ENCODE data around the gene LRCOL1.

The LRCOL1 gene

GRCh38 chr12:132581348-132582057, 28.9 kb downstream of the LRCOL1 start:
- H4K20me1 ChIP-seq: peaks cover 0 to 92% (median 67%) of the 10 kb centered on the region in 11 experiments; a peak in 17 of 22 replicates
- H3K27ac ChIP-seq: no peak overlapping the region
- H3K9ac ChIP-seq: no peak overlapping the region
- no peaks in the 10 kb centered on the region for H3K4me1 ChIP-seq
- H3K27me3 ChIP-seq: no peaks in the 10 kb centered on the region
- TF ChIP-seq Cebpa-rat (IDR thresholded peaks at IDR 0.05): no peak
- H3K4me3 ChIP-seq: no peak overlapping the region
- H3K9me3 ChIP-seq (replicated peaks in 1 of 11): no peaks in the 10 kb centered on the region
- H3K4me2 ChIP-seq: no peak overlapping the region
- peaks cover 45 to 81% (median 73%) of the 10 kb centered on the region in 11 experiments for H3K36me3 ChIP-seq

DNA sequence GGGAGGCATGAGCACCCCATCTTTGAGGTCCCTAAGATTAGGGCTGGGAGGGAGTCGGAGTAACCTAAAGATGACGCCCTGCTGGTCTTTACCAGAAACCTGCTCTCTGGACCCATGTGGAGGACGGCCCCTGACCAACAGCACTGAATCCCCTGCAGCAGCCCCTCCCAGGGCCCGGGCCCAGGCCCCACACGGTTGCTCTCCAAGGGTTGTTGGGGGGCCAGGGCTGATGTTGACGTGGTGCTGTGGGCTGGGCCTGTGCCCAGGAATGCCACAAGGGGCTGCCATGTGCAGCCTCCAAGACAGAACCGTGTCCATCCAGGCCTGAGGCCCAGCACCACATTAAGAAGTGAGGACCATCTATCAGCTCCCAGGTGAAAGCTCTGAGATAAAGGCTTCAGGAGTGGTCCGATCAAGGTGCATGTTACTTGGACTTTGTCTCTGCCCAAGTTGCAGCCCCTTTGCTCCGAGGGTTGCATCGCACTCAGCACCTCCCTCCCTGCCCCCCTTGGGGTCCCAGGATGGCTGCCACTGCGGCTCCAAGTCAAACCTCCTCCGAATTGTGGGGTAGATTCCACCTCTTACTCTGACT, 29.6 kb downstream of the LRCOL1 start:
- H3K36me3 ChIP-seq: peaks cover 52 to 88% (median 79%) of the 10 kb centered on the region in 11 experiments
- no peaks in the 10 kb centered on the region for H3K4me1 ChIP-seq
- H3K27ac ChIP-seq: no peak overlapping the region
- peaks cover 0 to 98% (median 72%) of the 10 kb centered on the region in 11 experiments; a peak in 17 of 22 replicates for H4K20me1 ChIP-seq
- no peaks in the 10 kb centered on the region for H3K9me3 ChIP-seq (replicated peaks in 1 of 11)
- H3K9ac ChIP-seq: 0 out of 22 replicates have a peak overlapping the region, but pooled peaks of 1 of the 11 experiments have one; percentile 8
- TF ChIP-seq Cebpa-rat (IDR thresholded peaks at IDR 0.05): no peak
- H3K27me3 ChIP-seq: no peaks in the 10 kb centered on the region
- no peak overlapping the region for H3K4me3 ChIP-seq
- H3K4me2 ChIP-seq: no peak overlapping the region

DNA sequence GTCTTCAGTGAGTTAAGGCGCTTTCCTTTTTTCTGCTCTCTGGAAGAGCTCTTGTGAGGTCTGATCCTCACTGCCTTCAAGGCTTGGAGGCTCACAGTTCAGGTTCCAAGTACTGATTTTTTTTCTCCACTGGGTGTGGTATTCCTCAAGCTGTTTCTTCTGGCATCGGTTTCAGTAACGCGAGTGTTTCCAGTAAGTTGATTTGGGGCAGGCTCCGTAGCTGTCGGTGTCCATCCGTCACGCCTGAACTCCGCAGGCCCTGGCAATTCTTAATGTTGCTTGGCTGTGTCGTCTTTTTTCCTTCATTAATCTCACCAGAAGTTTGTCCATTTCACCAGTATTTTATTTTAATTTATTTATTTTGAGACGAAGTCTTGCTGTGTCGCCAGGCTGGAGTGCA, 30.6 kb downstream of the LRCOL1 start:
- Histone ChIP-seq H3K9me3 (replicated peaks in 1 of 11) (no peaks in the 10 kb centered on the region), H4K20me1 (peaks cover 0 to 98% (median 76%) of the 10 kb centered on the region in 11 experiments; a peak in 17 of 22 replicates), H3K27ac (no peak overlapping the region), H3K36me3 (peaks cover 60 to 95% (median 88%) of the 10 kb centered on the region in 11 experiments), H3K4me3 (no peak overlapping the region), H3K9ac (no peak overlapping the region), H3K27me3 (no peaks in the 10 kb centered on the region), H3K4me2 (no peak overlapping the region), H3K4me1 (no peaks in the 10 kb centered on the region)
- TF ChIP-seq Cebpa-rat (IDR thresholded peaks at IDR 0.05): no peak

DNA sequence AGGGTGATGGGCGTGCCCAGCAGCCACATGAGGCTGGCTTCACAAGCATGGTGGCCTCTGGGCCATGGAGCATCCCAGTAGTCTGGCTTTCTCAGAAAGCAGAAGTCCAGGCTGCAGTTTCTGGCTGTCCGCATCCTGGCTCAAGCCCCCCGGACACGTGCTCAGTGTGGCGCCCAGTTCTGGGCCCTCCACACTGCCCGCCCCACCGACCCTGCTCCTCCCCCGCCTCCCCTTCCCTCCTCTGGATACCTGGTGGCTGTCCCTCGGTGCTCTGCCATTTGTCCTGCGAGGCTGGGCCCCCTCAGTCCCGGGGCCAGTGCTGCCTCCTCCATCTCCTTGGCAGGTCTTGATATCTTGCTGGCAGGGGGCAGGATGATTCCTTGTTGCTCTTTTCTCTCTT, 31.6 kb downstream of the LRCOL1 start:
- H4K20me1 ChIP-seq: peaks cover 0 to 98% (median 76%) of the 10 kb centered on the region in 11 experiments; a peak in 17 of 22 replicates
- H3K4me2 ChIP-seq: no peak overlapping the region
- no peak overlapping the region for H3K27ac ChIP-seq
- H3K4me1 ChIP-seq: no peaks in the 10 kb centered on the region
- TF ChIP-seq Cebpa-rat (IDR thresholded peaks at IDR 0.05): no peak
- peaks cover 67 to 96% (median 94%) of the 10 kb centered on the region in 11 experiments for H3K36me3 ChIP-seq
- H3K9ac ChIP-seq: no peak overlapping the region
- no peak overlapping the region for H3K4me3 ChIP-seq
- H3K27me3 ChIP-seq: no peaks in the 10 kb centered on the region
- H3K9me3 ChIP-seq (replicated peaks in 1 of 11): no peaks in the 10 kb centered on the region

DNA sequence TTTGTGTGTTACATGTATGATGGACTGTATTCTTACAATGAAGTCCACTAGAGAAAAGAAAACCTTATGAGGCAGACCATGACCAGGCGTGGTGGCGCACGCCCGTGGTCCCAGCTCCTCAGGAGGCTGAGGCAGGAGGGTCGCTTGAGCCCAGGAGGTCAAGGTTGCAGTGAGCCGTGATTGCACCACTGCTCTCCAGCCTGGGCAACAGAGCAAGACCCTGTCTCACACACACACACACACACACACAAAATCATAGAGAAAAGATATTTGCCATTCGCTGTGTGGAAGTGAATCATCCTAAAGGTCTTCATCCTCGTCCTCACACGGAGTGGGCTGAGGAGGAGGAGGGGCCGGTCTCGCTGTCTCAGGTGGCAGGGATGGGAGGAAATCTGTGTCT, 32.3 kb downstream of the LRCOL1 start:
- H3K9me3 ChIP-seq (replicated peaks in 1 of 11): no peaks in the 10 kb centered on the region
- H3K27ac ChIP-seq: no peak overlapping the region
- no peaks in the 10 kb centered on the region for H3K4me1 ChIP-seq
- no peak for TF ChIP-seq Cebpa-rat (IDR thresholded peaks at IDR 0.05)
- no peak overlapping the region for H3K4me2 ChIP-seq
- peaks cover 0 to 98% (median 80%) of the 10 kb centered on the region in 11 experiments; a peak in 17 of 22 replicates for H4K20me1 ChIP-seq
- H3K27me3 ChIP-seq: no peaks in the 10 kb centered on the region
- peaks cover 71 to 98% (median 97%) of the 10 kb centered on the region in 11 experiments for H3K36me3 ChIP-seq
- no peak overlapping the region for H3K9ac ChIP-seq
- no peak overlapping the region for H3K4me3 ChIP-seq

- Histone ChIP-seq H3K4me1 (no peaks in the 10 kb centered on the region), H4K20me1 (peaks cover 0 to 98% (median 80%) of the 10 kb centered on the region in 11 experiments; a peak in 18 of 22 replicates), H3K4me3 (no peak overlapping the region), H3K27ac (no peak overlapping the region), H3K36me3 (peaks cover 72 to 98% (median 97%) of the 10 kb centered on the region in 11 experiments), H3K4me2 (no peak overlapping the region), H3K9me3 (replicated peaks in 1 of 11) (no peaks in the 10 kb centered on the region), H3K27me3 (no peaks in the 10 kb centered on the region), H3K9ac (peak overlapping the region in 1 of 11 experiments; percentile 10; a peak in 1 of 22 replicates)
- no peak for TF ChIP-seq Cebpa-rat (IDR thresholded peaks at IDR 0.05)
Measured at GRCh38 chr12:132577191-132577920, 33.0 kb downstream of the LRCOL1 start.

DNA sequence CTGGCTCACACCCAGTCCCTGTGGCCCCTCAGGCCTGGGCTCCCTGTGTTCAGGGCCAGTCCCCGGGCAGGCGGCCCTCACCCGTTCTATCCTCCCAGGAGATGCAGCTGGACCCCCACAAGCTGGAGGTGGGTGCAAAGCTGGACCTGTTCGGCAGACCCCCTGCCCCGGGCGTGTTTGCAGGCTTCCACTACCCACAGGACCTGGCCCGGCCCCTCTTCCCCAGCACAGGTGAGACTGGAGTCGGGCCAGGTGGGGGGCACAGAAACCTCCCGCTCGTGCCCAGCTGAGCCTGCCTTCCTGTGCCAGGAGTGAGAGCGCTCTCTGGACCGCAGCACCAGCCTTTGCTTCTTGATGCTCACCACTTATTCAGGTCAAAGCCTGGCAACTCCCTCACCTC, 33.7 kb downstream of the LRCOL1 start:
- no peak for TF ChIP-seq Cebpa-rat (IDR thresholded peaks at IDR 0.05)
- Histone ChIP-seq H3K9me3 (replicated peaks in 1 of 11) (no peaks in the 10 kb centered on the region), H3K4me2 (no peak overlapping the region), H3K27ac (no peak overlapping the region), H3K27me3 (no peaks in the 10 kb centered on the region), H3K4me1 (no peaks in the 10 kb centered on the region), H3K36me3 (peaks cover 79 to 100% (median 99%) of the 10 kb centered on the region in 11 experiments), H4K20me1 (peaks cover 0 to 100% (median 86%) of the 10 kb centered on the region in 11 experiments; a peak in 18 of 22 replicates), H3K4me3 (no peak overlapping the region), H3K9ac (peak overlapping the region in 1 of 11 experiments; percentile 21; a peak in 1 of 22 replicates)

DNA sequence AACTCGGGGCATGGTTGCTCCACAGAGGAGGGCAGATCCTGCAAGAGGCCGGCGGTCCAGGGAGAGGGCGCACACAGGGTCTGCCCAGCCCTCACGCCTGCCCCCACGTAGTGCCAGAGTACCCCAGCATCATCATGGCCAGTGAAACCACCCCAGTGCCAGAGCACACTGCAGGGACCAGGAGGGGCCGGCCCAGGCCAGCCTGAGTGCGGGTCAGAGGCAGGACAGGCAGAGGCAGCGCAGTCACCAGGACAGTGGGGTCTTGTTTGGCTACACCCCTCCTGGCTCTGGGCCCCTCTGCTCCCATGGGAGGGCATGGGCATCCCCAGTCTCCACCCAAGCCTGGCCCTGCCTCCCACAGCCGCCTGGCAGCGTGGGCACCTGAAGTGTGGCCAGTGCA, 34.7 kb downstream of the LRCOL1 start:
- no peak overlapping the region for H3K4me2 ChIP-seq
- H3K9me3 ChIP-seq (replicated peaks in 1 of 11): no peaks in the 10 kb centered on the region
- H3K36me3 ChIP-seq: peaks cover 77 to 99% (median 97%) of the 10 kb centered on the region in 11 experiments
- no peaks in the 10 kb centered on the region for H3K27me3 ChIP-seq
- H3K27ac ChIP-seq: no peak overlapping the region
- peaks cover 0 to 99% (median 85%) of the 10 kb centered on the region in 11 experiments; a peak in 18 of 22 replicates for H4K20me1 ChIP-seq
- H3K4me3 ChIP-seq: no peak overlapping the region
- H3K9ac ChIP-seq: no peak overlapping the region
- no peak for TF ChIP-seq Cebpa-rat (IDR thresholded peaks at IDR 0.05)
- H3K4me1 ChIP-seq: no peaks in the 10 kb centered on the region
